GM19035 (cell line): Measurements from ENCODE around the gene DPT.

Experiments
- ATAC-seq: cut with Tn5 transposase; IDR thresholded peaks from one replicate; pipeline ENCODE4 v1.9.1; 2021; ENCODE audit not compliant: unreplicated experiment

The DPT gene

GRCh38 chr1:168671782-168672181, 57.2 kb downstream of the DPT start:
- ATAC-seq: no peak

- no peak for ATAC-seq
Measured at GRCh38 chr1:168665975-168666374, 63.0 kb downstream of the DPT start.

GRCh38 chr1:168664069-168664834, 64.8 kb downstream of the DPT start:
- ATAC-seq: no peak

GRCh38 chr1:168656485-168656884, 72.5 kb downstream of the DPT start:
- no peak for ATAC-seq

GRCh38 chr1:168654198-168654915, 74.6 kb downstream of the DPT start:
- ATAC-seq: no peak

GRCh38 chr1:168653567-168653966, 75.4 kb downstream of the DPT start:
- ATAC-seq: no peak

GRCh38 chr1:168645721-168646120, 83.3 kb downstream of the DPT start:
- no peak for ATAC-seq
